K562 (cell line): ENCODE results near the gene OTOGL. TPM values are rescaled to one million over a fixed set of nuclear protein-coding genes. Genes with fewer than 3 reads are reported as not detected.

Experiments
- ATAC-seq: fragments of 200-7000 bp; cut with Tn5 transposase; 3 replicates; pipeline ENCODE4 v1.9.1; 2020; ENCODE audit warnings: moderate library complexity
- BruUV-seq: library from RNA; stranded (reverse); fragments of 400-500 nt; replicated peaks from 2 replicates; lab custom pipeline; 2021; lab: Mats Ljungman, UMichigan
- CTCF ChIA-PET: fragments of 300-600 bp; formaldehyde crosslinking; extraction: SDS; loops from one replicate; lab custom pipeline; 2021; ENCODE audit warnings: low intra/inter-chr PET ratio; lab: Yijun Ruan, JAX
- POLR2A ChIA-PET: fragments of 300-600, 350-650 bp; sonication (Branson Sonifier 250); formaldehyde crosslinking; extraction: SDS; loops from one replicate; lab custom pipeline; 2021; ENCODE audit warnings: antibody characterized with exemption, inconsistent platforms; lab: Yijun Ruan, JAX
- DNase-seq, 4 experiments: peaks; one replicate each; pipeline versions ENCODE4 v3.0.0 to v3.0.0-alpha.2; 2011 to 2018; ENCODE audit warnings: low spot score in 3 of 4, mixed read lengths in 3 of 4; ENCODE audit errors: extremely low read depth in 1 of 4
- FAIRE-seq: peaks from 2 replicates; lab custom pipeline; 2011; peaks lifted over from hg19 to GRCh38; lab: Jason Lieb, UNC
- H2AFZ ChIP-seq: 2 replicates; pipeline ENCODE4 v1.6.0; 2011; ENCODE audit warnings: low read depth, low read length, control low read depth, inconsistent platforms
- H3K27ac ChIP-seq: fragments of 200-600 bp; 3 replicates; pipeline ENCODE4 v1.8.0; 2011; ENCODE audit warnings: low read depth, mild to moderate bottlenecking, control low read depth, inconsistent platforms, low read length, moderate library complexity, mixed read lengths; ENCODE audit errors: extremely low read depth
- H3K27me3 ChIP-seq, 2 experiments: fragments of 300-600 bp in 1 of 2; 2 replicates in 1 of 2; 3 replicates in 1 of 2; pipeline versions ENCODE4 v1.6.0 to v1.8.0; 2011; ENCODE audit warnings: inconsistent platforms in 2 of 2, low read length in 2 of 2, mild to moderate bottlenecking in 1 of 2, mixed read lengths in 1 of 2, moderate library complexity in 1 of 2; ENCODE audit not compliant: control insufficient read depth in 2 of 2, insufficient read depth in 2 of 2
- H3K36me3 ChIP-seq: fragments of 300-600 bp; 3 replicates; pipeline ENCODE4 v1.8.0; 2011; ENCODE audit warnings: mild to moderate bottlenecking, low read length, inconsistent platforms; ENCODE audit not compliant: control insufficient read depth, insufficient read depth
- H3K4me1 ChIP-seq, 2 experiments: fragments of 200-600 bp in 1 of 2; replicated peaks in 1 of 2; 2 replicates in 1 of 2; 3 replicates in 1 of 2; pipeline versions ENCODE4 v1.5.1 to v1.8.0; 2011; ENCODE audit warnings: inconsistent platforms in 2 of 2, low read length in 2 of 2, mild to moderate bottlenecking in 1 of 2, mixed read lengths in 1 of 2, moderate library complexity in 1 of 2; ENCODE audit not compliant: control insufficient read depth in 2 of 2, insufficient read depth in 2 of 2
- H3K4me2 ChIP-seq: 2 replicates; pipeline ENCODE4 v1.6.1; 2011; ENCODE audit warnings: low read length, control low read depth, inconsistent platforms, mixed read lengths; ENCODE audit not compliant: insufficient read depth
- H3K4me3 ChIP-seq: fragments of 200-600 bp; sonication (generic), shearing (Covaris generic); 2 replicates; pipeline ENCODE4 v1.5.1; 2016; ENCODE audit warnings: control low read depth, inconsistent platforms
- H3K79me2 ChIP-seq: fragments of 200-600 bp; 3 replicates; pipeline ENCODE4 v1.8.0; 2011; ENCODE audit warnings: low read length, inconsistent platforms; ENCODE audit not compliant: control insufficient read depth, insufficient read depth
- H3K9ac ChIP-seq, 2 experiments: 2 replicates each; pipeline versions ENCODE4 v1.6.0 to v1.6.1; 2011; ENCODE audit warnings: low read depth in 2 of 2, low read length in 2 of 2, control low read depth in 1 of 2, inconsistent platforms in 1 of 2, mild to moderate bottlenecking in 1 of 2, mixed read lengths in 1 of 2; ENCODE audit not compliant: insufficient read depth in 1 of 2
- H3K9me1 ChIP-seq: one replicate; pipeline ENCODE4 v1.6.0; 2011; ENCODE audit warnings: inconsistent platforms, mild to moderate bottlenecking, low read length, moderate library complexity; ENCODE audit not compliant: control insufficient read depth, insufficient read depth
- H3K9me3 ChIP-seq: replicated peaks from 2 replicates; pipeline ENCODE4 v1.5.1; 2011; ENCODE audit warnings: low read depth, low read length, inconsistent platforms; ENCODE audit not compliant: control insufficient read depth, insufficient read depth
- H4K20me1 ChIP-seq: replicated peaks from 2 replicates; pipeline ENCODE4 v1.6.1; 2011; ENCODE audit warnings: low read length, inconsistent platforms, mixed read lengths; ENCODE audit not compliant: control insufficient read depth, insufficient read depth
- ASH1L ChIP-seq: fragments of 450-650 bp; IDR thresholded peaks from 2 replicates; pipeline ENCODE4 v1.6.1; 2018; ENCODE audit warnings: borderline replicate concordance, mild to moderate bottlenecking, low read depth; ENCODE audit not compliant: partially characterized antibody
- BACH1 ChIP-seq: fragments of 200-800 bp; sonication (Bioruptor generic); IDR thresholded peaks from 2 replicates; pipeline ENCODE4 v1.6.1; 2016; ENCODE audit warnings: missing genetic modification characterization, missing compliant biosample characterization
- CXXC5 ChIP-seq: fragments of 250-450 bp; sonication (Bioruptor Pico); IDR thresholded peaks from 2 replicates; pipeline ENCODE4 v1.8.0; 2022; ENCODE audit warnings: inconsistent platforms, mild to moderate bottlenecking, moderate library complexity
- GATA2 ChIP-seq: sonication (generic); formaldehyde crosslinking; IDR thresholded peaks from 2 replicates; pipeline ENCODE4 v1.4.0; 2020; ENCODE audit warnings: mild to moderate bottlenecking, missing genetic modification reagents
- GTF3C2 ChIP-seq: IDR thresholded peaks from 3 replicates; pipeline ENCODE4 v1.6.1; 2011; ENCODE audit warnings: borderline replicate concordance, mild to moderate bottlenecking, moderate library complexity; ENCODE audit not compliant: insufficient read length; ENCODE audit errors: extremely low read depth
- HDGF ChIP-seq: fragments of 450-650 bp; IDR thresholded peaks from 2 replicates; pipeline ENCODE4 v1.6.1; 2016
- HIVEP1 ChIP-seq: fragments of 250-450 bp; sonication (Bioruptor Pico); IDR thresholded peaks from 2 replicates; pipeline ENCODE4 v1.4.0; 2020; ENCODE audit warnings: mild to moderate bottlenecking
- MAFK ChIP-seq: IDR thresholded peaks from 2 replicates; pipeline ENCODE4 v1.6.1; 2011; ENCODE audit warnings: low read length, improper control_type of control experiment
- MITF ChIP-seq: IDR thresholded peaks from 2 replicates; pipeline ENCODE4 v1.6.1; 2014; ENCODE audit warnings: antibody characterized with exemption
- MYBL2 ChIP-seq, 2 experiments: fragments of 450-650 bp in 1 of 2; sonication (generic) in 1 of 2; formaldehyde crosslinking in 1 of 2; IDR thresholded peaks; 2 replicates each; pipeline versions ENCODE4 v1.6.1 to v1.8.1; 2017 to 2022; ENCODE audit warnings: borderline replicate concordance in 1 of 2, inconsistent platforms in 1 of 2, low read depth in 1 of 2, mild to moderate bottlenecking in 1 of 2, missing genetic modification reagents in 1 of 2, moderate library complexity in 1 of 2
- RHOXF2B ChIP-seq: fragments of 250-450 bp; sonication (Bioruptor Pico); conservative IDR thresholded peaks from 2 replicates; pipeline ENCODE4 v1.5.1; 2021
- SAFB2 ChIP-seq: fragments of 200-400 bp; formaldehyde crosslinking; IDR thresholded peaks from 2 replicates; pipeline ENCODE4 v1.6.1; 2018; ENCODE audit warnings: borderline replicate concordance, low read length, low read depth, moderate library complexity; ENCODE audit not compliant: severe bottlenecking
- ZBTB43 ChIP-seq: sonication (generic); formaldehyde crosslinking; IDR thresholded peaks from 2 replicates; pipeline ENCODE4 v1.8.0; 2023; ENCODE audit warnings: mild to moderate bottlenecking, missing genetic modification reagents
- ZNF174 ChIP-seq: fragments of 250-450 bp; sonication (Bioruptor Pico); IDR thresholded peaks from 2 replicates; pipeline ENCODE4 v1.4.0; 2020; ENCODE audit warnings: mild to moderate bottlenecking
- ZNF586 ChIP-seq: fragments of 450-650 bp; formaldehyde crosslinking; conservative IDR thresholded peaks from 2 replicates; pipeline ENCODE4 v1.4.0; 2020; ENCODE audit warnings: mild to moderate bottlenecking, moderate library complexity
- WGBS: fragments of 100-300 bp; shearing (Covaris generic); methylation state at CpG from one replicate; pipeline ENCODE4 v1.1.6; 2016; ENCODE audit warnings: low coverage, mixed read lengths; ENCODE audit not compliant: insufficient coverage; ENCODE audit errors: missing lambda C conversion rate; 5-methylcytosine and 5-hydroxymethylcytosine counted together
- in situ Hi-C: fragments of 300-500 bp; cut with MboI; formaldehyde crosslinking; loops from 4 replicates; pipeline ENCODE4 v1.15.0; 2018; ENCODE audit warnings: inconsistent platforms, mixed read lengths
- intact Hi-C: fragments of 100-400 bp; cut with micrococcal nuclease; formaldehyde crosslinking; loops from 2 replicates; pipeline ENCODE4 v1.14.2; 2022
- polyA plus RNA-seq, 8 experiments: library from polyadenylated mRNA; depleted of rRNA in 4 of 8; stranded (reverse) in 5 of 8; unstranded in 3 of 8; fragments of >200 nt; fragmentation: Nextera tagmentation in 2 of 8; fragmentation: Illumina TruSeq in 1 of 8; extraction: Ambion mirVana in 2 of 8; extraction: Trizol in 1 of 8; gene quantifications; 2 replicates each; pipeline versions ENCODE4 v1.2.1 to v1.2.3, GENCODE V29; 2011 to 2014; ENCODE audit warnings: inconsistent platforms in 1 of 8, missing spikeins in 1 of 8
- total RNA-seq, 7 experiments: library from RNA; depleted of rRNA in 6 of 7; stranded (reverse); fragments of >200 nt in 6 of 7; fragmentation: Illumina TruSeq in 2 of 7; extraction: Trizol in 2 of 7; gene quantifications; 2 replicates each; pipeline versions ENCODE4 v1.2.1 to v1.2.3, GENCODE V29; 2011 to 2021; ENCODE audit warnings: low replicate concordance in 1 of 7

The OTOGL gene
- total and polyA plus RNA-seq, 9 of the 15 experiments (the other 6 are each of a cell fraction or from before 2014, with no cell fraction given), result 0.02 to 0.03 TPM; not detected in 7

GRCh38 chr12:80162177-80162576, 62.8 kb downstream of the OTOGL start:
- no TSS peak for BruUV-seq
- no peak for FAIRE-seq

More at GRCh38 chr12:80162177-80162576, 62.8 kb downstream of the OTOGL start:
- CTCF ChIA-PET, result no interaction called here
- Histone ChIP-seq H3K4me3 (no peak overlapping the region), H4K20me1 (no peaks in the 10 kb centered on the region), H3K9me3 (no peaks in the 10 kb centered on the region), H3K79me2 (no peaks in the 10 kb centered on the region), H3K27ac (no peak overlapping the region), H2AFZ (no peak overlapping the region), H3K4me1 (no peaks in the 10 kb centered on the region), H3K4me2 (no peak overlapping the region), H3K27me3 (no peaks in the 10 kb centered on the region), H3K9ac (no peak overlapping the region), H3K9me1 (no peaks in the 10 kb centered on the region), H3K36me3 (no peaks in the 10 kb centered on the region)
- no peak for DNase-seq
- ATAC-seq, result no peak
- in situ Hi-C loops, result no loop called here
- WGBS, result 0% methylated on average over 2 of the region's 2 CpGs
- intact Hi-C loops, result no loop called here
- POLR2A ChIA-PET, result interaction anchor here (1.0 kb wide), 1 partner anchor 12 kb away, joined by 3 read pairs; no protein-coding TSS in a partner anchor
- TF ChIP-seq ZNF174 (CRISPR knock-in tag) (no peak), ASH1L (no peak), GATA2 (CRISPR knock-in tag) (no peak), MAFK (no peak), MYBL2 (IDR thresholded peaks at IDR 0.05; ENCODE audit: low read depth) (no peak), MYBL2 (CRISPR knock-in tag; IDR thresholded peaks at IDR 0.05; ENCODE audit: borderline replicate concordance) (no peak), ZBTB43 (CRISPR knock-in tag) (no peak), SAFB2 (no peak), HIVEP1 (CRISPR knock-in tag) (no peak), HDGF (no peak), BACH1 (tag) (no peak), RHOXF2B (CRISPR knock-in tag) (no peak), ZNF586 (CRISPR knock-in tag) (no peak), MITF (no peak), CXXC5 (no peak), GTF3C2 (no peak)
